HPDE6-E6E7 (cell line): ENCODE results near the gene CLCA1.
"Not testable (repeated sequence)": the region's sequence is repeated elsewhere in the genome, so short reads cannot be mapped to it uniquely, and the experiment has no call there.

Experiments used
- DNase-seq: peaks from one replicate; pipeline ENCODE4 v3.0.0; 2011; ENCODE audit warnings: missing footprints; ENCODE audit errors: extremely low spot score

CLCA1 gene

DNA sequence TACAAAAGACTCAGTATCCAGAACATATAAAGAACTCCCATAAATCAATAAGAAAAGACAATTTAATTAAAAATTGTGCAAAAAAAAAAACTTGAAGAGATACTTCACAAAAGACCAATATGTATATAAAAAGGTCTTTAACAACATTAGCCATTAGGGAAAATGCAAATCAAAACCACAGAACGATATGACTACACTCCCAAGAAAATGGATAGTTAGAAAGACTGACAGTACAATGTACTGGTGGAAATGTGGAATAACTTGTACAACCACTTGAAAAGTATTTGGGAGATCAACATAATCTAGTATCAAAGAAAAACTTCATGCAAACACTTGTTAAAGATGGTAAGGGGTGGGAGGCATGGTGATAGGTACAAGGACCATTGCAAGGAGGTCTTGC, 3.9 kb upstream of the CLCA1 start:
- DNase-seq = no peak

DNA sequence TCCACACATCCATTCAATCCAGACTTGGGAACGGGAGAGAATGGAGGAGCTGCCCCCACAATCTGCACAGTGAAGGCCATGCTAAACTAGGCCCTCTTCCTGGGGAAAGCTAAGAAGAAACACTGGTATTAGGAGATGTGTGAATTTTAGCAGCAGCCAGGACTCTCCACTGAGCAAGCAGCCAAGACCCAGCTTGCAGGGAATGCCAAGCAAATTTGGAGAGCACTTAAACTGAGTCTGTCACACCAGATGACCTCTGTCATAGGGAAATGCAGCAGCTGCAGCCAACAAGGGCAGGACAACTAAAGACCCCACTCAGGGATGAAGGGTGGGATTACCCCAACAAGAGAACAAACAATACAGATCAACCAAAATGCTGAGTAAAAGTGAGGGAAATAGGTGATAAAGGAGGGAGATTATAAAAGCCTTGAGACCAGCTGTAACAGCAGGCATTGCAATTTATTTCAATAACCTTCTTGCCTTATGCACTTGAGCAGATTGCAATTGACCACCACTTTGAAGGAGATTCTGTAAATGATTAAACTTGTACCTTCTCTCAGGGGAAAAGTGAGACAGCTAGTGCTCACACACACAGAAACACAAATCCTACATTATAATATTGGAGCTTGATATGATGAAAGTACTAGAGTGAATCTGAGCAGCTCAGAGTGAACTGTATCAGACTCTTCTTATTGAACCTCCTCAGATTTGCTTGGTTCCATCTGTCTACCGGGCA, 2.5 kb upstream of the CLCA1 start:
- no peak for DNase-seq

DNA sequence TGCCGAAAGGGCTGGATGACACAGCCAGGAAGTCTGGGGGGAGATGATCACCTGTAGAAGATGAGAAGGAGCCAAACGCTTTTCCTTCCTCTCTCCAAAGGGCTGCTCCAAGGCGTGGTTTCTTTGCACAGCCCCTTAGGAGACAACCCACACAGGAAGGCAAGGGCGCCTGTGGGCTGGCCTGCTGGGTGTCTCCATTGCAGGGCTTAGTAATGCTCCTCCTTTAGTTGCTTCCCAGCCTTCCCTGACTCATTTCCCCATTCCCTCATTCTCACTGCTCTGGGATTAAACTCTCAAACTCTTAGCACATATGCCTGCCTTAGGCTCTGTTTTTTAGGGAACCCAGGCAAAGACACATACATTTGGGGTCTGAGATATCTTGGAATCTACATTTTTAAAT, 1.7 kb upstream of the CLCA1 start:
- DNase-seq = no peak

DNA sequence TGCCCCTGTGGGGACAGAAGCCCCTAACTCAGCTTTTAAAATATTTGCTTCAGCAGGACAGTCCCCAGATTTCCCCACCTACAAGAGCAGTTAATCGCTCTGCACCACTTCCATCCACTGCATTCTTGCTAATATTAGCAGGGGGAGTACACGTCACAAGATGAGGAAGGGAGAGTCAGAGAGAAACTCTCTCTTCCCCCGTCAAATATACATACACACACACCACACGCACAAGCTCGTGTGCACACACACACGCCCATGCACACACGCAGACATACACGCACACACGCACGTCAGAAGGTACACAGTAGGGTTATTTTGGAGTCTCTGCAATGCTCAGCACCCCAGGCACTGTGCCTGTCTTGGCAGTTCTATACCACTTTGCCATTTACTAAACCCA, 2.1 kb downstream of the CLCA1 start:
- DNase-seq = no peak

DNA sequence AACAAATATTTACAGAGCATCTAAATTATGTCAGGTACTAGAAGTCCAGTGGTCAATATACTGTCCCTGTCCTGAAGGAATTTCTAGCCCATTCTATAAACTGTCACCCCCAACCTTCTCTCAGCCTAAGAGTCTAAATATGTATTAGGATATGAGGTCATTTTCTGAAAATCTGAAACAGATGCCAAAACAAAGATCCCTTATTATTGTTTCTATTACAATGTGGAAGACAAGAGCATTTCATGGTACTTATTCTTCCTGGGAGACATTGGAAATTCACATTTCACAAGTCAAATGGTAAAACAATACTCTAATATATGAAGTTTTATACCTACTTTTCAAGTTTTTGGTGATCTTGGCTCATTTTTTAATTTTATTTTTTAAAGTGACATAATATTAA, 2.6 kb downstream of the CLCA1 start:
- DNase-seq = no peak

DNA sequence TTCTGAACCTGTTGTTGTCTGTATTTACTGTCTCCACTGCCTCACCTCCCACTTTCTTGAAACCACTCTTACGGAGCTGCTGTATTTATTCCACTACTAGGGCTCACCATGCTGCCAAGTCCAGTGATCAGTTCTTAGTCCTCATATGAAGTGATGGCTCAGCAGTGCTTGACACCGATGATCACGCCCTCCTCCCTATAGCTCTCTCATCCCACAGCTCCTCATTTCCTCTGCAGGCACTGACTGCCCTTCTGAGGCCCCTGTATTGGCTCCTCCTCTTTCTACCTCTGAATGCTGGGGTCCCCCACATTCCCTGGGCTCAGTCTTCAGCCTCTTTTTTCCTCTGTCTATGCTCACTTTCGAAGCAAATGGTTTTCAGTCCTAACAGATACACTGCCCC, 3.4 kb downstream of the CLCA1 start:
- DNase-seq = no peak

DNA sequence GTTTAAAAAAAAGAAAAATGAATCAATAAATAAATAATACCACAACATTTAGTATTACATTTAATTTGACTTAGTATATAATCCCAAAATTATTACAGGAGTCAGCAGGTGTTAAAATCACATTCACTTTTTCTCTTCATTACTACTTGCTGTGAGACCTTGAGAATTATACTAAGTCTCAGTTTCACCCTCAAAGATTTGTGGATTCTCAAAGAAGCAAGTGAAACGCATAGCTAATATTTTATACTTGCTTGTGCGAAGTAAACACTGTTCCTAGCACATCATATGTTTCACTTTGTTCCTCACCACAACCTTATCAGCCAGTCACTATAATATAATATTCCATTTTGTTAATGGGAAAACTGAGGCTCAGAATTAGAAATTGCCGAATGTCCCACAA, 4.0 kb downstream of the CLCA1 start:
- no peak for DNase-seq

DNA sequence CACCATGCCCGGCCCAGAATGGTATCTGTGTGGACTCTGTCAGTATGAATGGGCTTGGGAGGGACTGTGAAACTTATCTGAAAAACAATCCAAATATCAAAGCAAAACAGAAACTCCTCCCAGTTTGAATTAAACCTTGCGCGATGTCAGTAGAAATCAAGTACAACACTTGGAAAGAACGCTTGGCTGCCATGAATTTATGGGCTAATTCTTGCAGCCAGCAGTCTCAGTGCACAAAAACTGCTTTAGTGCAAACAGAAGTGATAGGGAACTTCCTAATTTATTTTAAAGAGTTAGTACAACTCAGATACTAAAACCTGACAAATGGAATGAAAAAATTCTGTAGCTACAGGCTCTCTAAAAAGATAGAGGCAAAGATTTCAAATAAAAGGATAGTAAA, 8.5 kb downstream of the CLCA1 start:
- DNase-seq = no peak

DNA sequence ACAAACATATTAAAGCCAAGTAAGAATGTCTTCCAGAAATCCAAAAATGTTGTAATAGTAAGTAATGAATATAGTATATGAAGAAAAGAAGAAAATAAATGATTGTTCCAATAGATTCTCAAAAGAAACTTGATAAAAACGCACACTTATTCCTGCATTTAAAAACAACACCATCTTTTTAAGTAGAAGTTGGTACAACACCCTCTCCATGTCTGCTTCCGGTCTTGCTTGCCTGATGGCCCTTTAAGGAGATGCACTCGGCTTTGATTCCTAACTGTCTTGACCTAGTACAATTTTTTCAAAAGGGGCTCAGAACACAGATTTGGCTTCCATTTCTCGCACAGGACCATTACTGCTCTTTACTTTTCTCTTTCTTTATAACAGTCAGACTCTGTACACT, 9.0 kb downstream of the CLCA1 start:
- DNase-seq = no peak

DNA sequence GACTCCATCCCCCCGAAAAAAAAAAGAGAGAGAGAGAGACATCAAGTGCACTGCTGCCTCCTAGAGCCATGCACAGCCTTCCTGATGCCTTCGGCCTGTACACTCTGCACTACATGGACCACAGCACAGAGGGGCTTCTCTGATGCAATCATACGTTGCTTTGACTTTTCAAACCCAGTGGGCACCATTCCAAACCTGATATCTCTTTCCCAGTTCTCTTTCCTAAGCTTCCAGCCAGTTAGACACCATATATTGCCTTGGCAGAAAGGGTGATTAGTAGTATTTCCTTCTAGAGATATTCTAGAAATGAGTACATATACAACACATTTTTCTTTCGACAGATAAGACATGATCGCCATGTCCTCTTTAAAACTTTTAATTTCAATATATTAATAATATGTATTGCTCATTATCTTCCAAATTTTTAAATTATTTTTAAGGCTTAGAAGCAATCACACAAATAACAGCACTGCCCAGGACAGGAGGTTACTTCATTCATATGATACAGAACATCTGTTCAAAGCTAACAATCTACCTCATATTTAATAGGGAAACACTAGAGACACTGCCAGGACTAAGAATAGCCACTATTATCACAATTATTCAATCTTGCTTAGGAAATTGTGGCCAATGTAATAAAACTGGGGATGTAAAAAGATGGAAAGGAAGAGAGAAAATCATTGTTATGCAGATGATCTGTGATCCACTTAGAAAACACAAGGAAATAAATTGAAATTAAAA, 9.9 kb downstream of the CLCA1 start:
- no peak for DNase-seq

DNA sequence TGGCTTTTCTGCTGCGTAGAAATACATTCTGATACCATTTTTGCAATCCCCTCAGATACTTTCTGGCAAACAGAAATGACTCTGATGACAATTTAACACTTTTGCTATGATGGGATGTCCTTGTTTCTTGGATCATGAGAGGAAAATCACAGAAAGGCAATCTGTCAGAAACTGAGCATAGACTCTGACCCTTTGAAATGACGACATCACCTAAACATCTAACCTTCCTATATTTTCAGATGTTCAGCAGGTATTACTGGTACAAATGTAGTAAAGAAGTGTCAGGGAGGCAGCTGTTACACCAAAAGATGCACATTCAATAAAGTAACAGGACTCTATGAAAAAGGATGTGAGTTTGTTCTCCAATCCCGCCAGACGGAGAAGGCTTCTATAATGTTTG, 13.2 kb downstream of the CLCA1 start:
- DNase-seq = no peak

DNA sequence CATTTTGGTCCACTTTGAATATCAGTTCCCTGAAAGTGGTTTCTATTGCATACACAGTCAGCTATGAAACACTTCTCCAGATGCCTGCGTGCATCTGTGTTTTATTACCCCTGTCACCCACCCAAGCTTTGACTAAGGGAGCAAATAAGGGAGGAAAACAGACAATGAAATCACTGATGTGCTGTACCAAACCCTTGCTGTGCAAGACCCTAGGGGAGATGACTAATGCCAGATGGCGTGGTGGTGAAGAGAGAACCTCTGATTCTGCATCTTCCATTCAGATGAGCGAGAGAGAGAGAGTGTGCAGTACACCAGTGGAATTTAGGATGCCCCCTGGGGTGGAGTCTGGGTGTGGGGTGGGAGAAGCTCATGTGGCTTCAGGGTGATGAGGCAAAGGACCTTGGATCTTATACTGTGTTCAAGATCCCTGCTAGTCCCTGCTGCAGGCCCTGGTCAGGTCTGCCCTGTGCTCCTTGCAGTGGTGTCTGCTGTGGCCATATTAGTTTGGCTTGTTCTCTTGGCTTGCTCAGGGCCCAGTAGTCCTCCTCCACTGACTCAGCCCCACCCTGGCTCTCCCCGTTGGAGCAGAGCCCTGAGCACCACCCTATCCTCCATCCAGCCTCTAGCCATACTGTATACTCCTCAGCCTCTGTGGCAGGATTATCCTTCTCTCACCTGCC, 18.5 kb downstream of the CLCA1 start:
- no peak for DNase-seq

DNA sequence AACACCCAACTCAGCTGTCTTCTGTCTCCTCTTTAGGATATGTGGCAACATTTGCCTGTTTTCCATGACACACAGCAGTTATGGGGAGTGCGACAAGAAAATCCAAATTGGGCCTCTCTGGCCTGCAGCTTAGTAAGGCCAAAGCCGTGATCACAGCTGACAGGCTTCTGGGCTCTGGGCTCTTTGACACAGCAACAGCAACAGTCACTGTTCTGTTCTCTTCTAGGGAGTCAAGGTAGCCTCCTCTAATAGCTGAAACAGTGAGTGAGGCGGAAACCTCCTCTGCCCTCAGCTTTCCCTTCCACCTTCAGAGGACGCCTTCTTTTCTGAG, 19.0 kb downstream of the CLCA1 start:
- no peak for DNase-seq

DNA sequence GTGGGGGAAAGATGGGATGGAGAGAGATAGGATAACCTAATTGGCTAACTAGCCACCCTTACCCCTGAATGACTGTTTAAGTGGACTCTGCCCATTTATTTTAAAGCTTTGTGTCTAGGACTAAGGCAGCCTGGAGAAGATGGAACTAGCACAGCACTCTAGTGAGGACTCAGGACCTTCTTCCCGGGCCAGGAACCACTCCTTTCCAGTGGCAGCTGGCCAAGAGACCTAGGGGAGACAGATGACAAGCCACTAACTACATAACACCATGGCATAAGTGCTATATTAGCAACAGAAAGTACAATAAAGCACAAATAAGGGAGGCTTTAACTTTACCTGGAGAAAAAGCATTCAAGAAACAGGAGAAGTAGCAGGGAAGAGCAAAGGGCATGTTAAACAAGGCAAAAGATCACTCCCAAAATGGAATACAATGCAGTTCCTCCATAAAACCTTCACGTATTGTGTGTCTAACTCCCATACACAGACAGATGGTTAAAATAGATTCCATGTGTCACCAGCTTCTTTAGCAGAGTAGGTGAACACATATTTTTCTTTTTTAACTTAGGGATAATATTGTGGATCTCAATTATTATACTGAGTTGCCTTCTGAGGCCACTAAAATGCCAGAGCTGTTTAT, 20.6 kb downstream of the CLCA1 start:
- no peak for DNase-seq

DNA sequence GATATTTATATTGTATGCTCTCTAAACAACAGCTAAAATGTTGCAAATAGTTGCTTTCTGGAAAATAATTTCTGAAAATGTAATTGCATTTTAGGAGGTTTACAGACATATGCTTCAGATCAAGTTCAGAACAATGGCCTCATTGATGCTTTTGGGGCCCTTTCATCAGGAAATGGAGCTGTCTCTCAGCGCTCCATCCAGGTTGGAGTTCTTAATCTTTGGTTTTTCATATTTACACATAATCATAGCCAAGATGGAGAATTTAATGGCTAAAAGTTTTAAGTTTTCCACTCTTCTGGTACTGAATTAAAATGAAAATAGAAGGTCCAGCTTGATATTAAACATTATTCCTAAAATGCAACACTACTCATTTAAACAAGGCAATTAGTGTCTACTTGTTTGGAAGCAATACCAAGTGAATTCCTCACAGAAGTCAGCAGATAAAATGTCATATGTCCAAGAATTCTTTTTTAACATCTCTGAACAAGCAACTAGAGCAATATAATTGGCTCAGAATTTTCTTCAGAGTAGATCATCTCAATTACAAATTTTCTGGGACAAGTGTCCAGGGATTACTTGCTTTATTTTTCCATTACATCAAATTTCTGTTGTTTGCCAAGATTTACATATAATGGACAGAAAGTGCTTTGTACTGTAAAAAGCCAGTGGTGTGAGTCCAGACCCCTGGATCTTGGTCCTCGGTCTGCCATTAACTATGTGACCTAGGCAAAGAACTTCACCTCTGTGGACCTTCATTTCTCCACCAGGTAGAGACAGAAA, 22.6 kb downstream of the CLCA1 start:
- DNase-seq = no peak

DNA sequence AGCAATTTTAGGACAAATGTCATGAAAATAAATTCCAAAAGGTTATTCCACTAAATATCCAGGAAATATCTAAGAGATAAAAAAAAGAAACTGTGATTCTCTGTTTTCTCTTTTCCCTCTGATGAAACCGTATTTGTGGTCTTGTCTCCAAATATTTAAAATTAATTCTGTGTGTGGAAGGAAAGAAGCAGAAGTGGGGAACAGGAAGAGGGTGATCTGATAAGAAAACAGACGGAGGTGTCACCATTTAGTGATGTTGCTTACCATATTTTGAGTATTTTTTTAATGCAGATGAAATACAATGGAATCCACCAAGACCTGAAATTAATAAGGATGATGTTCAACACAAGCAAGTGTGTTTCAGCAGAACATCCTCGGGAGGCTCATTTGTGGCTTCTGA, 29.6 kb downstream of the CLCA1 start:
- no peak for DNase-seq

DNA sequence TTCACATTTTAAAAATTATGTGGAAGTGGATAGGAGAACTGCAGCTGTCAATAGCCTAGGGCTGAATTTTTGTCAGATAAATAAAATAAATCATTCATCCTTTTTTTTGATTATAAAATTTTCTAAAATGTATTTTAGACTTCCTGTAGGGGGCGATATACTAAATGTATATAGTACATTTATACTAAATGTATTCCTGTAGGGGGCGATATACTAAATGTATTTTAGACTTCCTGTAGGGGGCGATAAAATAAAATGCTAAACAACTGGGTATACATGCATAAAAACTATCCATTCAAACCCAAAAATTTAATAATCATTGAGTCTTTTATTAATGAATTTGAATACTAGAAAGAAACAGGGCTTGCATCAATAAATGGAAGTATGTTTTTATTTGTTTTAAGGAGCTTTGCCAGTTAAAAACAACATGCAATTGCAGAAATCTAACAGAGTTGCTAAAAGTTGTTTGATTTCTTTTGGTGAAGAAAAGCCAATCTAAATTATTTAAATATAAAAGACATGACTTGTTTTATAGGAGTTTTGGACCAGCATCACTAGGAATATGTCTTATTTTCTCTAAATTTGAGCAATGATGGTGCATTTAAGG, 31.4 kb downstream of the CLCA1 start:
- DNase-seq = no peak

DNA sequence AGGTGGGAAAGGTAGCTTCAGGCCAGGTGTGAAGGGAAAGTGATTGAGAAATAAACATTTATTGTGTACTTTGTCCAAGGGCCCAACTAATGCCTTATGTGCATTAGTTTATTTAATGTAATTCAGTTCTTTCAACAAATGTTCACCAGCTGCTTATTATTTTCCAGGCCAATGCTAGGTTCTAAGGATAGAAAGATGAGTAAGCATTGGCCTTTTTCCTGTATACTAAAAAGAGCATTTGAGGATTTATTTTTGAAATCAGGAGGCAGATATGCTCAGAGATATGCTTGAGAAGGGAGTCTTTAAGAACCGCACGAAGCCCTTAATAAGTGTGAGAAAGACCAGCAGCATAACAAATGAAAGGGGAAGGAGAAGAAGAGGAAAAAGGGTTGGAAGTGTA, 32.0 kb downstream of the CLCA1 start:
- DNase-seq = no peak

DNA sequence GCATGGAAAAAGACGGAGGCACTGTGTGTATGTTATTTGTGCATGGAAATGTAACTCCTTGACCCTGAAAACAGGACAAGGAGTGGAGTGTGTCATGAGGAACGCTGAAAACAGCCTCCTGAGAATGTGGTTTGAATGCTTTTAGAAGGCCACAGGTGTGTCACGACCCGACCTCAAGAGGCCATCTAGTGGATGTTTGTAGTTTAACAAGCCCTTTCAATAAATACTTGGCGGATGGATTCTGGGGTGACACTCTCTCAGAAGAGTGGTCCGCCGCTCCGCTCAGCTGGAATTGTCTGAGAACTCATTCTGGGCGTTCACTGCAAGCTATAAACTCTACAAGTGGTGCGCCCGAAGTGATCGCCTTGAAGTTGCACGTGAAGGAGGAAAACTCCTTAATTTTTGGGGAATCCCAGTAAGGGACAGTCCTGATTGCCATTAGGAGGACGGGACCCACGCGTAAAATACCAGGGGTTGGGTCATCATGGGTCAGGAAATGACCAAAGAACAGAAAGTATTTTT, 33.5 kb downstream of the CLCA1 start:
- DNase-seq = not testable (repeated sequence)

DNA sequence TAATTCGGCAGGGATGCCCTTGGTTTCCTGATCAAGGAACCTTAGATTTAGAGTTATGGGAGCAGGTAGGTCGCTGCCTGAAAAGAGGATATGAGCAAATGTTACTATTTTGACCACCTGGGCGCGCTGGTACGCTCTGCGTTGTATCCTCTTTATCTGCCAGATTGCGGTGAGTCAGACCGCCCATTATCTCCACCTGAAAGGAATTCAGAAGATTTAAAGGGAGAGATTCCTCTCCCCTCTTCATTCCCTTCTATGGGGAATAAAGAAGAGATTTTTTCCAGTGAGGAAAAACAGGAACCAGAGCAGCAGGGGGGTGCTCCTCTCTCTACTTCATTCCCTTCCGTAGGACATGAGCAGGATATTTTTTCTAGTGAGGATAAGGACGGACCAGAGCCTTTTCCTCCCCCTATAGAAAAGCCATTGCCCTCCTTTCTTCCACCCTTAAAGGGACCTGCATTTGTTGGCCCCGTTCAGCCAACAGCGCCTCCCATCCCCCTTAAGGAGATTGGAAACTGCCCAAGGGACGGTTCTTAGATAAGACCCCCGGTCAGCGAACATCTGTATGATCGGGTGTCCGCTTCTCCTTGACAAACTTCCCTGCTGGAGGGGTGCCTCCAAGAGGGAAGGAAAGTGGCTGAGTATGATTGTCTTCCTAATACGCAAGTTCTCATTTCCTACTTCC, 34.1 kb downstream of the CLCA1 start:
- no peak for DNase-seq
